ENCODE results near the gene OR52N2.

DNA sequence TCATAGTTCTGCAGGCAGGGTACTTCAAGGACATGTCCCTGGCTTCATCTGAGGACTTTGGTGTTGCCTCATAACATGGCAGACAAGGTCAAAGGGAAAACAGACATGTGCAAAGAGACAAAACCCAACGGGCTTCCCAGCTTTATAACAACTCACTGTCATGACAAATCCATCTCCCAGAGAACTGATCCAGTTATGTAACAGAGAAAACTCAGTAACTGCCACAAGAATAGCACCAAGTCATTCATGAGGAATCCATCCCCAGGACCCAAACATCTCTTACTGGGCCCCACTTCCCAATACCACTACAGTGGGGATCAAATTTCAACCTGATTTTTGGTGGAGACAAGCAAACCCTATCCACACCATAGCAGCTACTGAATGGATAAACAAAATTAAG lies 41.7 kb upstream of the OR52N2 start:
- TF ChIP-seq GATA2 (CRISPR knock-in tag; IDR thresholded peaks at IDR 0.05) (no peak), RAD21 (IDR thresholded peaks at IDR 0.05; ENCODE audit: low read length) (no peak), EZH2phosphoT487 (IDR thresholded peaks at IDR 0.05; ENCODE audit: borderline replicate concordance, low read depth) (no peak), RFX5 (IDR thresholded peaks at IDR 0.05; ENCODE audit: low read length) (no peak), YY1 (IDR thresholded peaks at IDR 0.05; ENCODE audit: low read depth) (no peak), USF1 (IDR thresholded peaks at IDR 0.05; ENCODE audit: borderline replicate concordance, low read depth) (no peak), MAX (IDR thresholded peaks at IDR 0.05; ENCODE audit: low read depth) (no peak), RCOR1 (IDR thresholded peaks at IDR 0.05; ENCODE audit: low read length) (no peak), SMC3 (IDR thresholded peaks at IDR 0.05; ENCODE audit: low read depth, low read length) (no peak), POLR2AphosphoS5 (IDR thresholded peaks at IDR 0.05; ENCODE audit: low read depth, low read length) (no peak), ELF1 (IDR thresholded peaks at IDR 0.05) (no peak), CHD2 (IDR thresholded peaks at IDR 0.05; ENCODE audit: low read length, partially characterized antibody) (no peak)
- TF ChIP-seq, protein P1, sequence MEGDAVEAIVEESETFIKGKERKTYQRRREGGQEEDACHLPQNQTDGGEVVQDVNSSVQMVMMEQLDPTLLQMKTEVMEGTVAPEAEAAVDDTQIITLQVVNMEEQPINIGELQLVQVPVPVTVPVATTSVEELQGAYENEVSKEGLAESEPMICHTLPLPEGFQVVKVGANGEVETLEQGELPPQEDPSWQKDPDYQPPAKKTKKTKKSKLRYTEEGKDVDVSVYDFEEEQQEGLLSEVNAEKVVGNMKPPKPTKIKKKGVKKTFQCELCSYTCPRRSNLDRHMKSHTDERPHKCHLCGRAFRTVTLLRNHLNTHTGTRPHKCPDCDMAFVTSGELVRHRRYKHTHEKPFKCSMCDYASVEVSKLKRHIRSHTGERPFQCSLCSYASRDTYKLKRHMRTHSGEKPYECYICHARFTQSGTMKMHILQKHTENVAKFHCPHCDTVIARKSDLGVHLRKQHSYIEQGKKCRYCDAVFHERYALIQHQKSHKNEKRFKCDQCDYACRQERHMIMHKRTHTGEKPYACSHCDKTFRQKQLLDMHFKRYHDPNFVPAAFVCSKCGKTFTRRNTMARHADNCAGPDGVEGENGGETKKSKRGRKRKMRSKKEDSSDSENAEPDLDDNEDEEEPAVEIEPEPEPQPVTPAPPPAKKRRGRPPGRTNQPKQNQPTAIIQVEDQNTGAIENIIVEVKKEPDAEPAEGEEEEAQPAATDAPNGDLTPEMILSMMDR (IDR thresholded peaks at IDR 0.05), result no peak
- TF ChIP-seq, protein P2, sequence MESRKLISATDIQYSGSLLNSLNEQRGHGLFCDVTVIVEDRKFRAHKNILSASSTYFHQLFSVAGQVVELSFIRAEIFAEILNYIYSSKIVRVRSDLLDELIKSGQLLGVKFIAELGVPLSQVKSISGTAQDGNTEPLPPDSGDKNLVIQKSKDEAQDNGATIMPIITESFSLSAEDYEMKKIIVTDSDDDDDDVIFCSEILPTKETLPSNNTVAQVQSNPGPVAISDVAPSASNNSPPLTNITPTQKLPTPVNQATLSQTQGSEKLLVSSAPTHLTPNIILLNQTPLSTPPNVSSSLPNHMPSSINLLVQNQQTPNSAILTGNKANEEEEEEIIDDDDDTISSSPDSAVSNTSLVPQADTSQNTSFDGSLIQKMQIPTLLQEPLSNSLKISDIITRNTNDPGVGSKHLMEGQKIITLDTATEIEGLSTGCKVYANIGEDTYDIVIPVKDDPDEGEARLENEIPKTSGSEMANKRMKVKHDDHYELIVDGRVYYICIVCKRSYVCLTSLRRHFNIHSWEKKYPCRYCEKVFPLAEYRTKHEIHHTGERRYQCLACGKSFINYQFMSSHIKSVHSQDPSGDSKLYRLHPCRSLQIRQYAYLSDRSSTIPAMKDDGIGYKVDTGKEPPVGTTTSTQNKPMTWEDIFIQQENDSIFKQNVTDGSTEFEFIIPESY (IDR thresholded peaks at IDR 0.05; ENCODE audit: borderline replicate concordance, low read depth), result no peak

Data from SK-N-SH (cell line).